IPS-18c (cell line): ENCODE measurements around the gene UBAC2.
"Not testable (repeated sequence)": the region's sequence is repeated elsewhere in the genome, so short reads cannot be mapped to it uniquely, and the experiment has no call there.

Experiments used
- H3K4me3 ChIP-seq: 2 replicates; pipeline ENCODE4 v1.7.0; 2013; ENCODE audit warnings: low read depth, mild to moderate bottlenecking, low read length, moderate library complexity; ENCODE audit not compliant: insufficient read depth
- H3K9me3 ChIP-seq: one replicate; pipeline ENCODE4 v1.6.1; 2013; ENCODE audit warnings: mild to moderate bottlenecking, low read length, moderate library complexity; ENCODE audit not compliant: control insufficient read depth, insufficient read depth

The UBAC2 gene

DNA sequence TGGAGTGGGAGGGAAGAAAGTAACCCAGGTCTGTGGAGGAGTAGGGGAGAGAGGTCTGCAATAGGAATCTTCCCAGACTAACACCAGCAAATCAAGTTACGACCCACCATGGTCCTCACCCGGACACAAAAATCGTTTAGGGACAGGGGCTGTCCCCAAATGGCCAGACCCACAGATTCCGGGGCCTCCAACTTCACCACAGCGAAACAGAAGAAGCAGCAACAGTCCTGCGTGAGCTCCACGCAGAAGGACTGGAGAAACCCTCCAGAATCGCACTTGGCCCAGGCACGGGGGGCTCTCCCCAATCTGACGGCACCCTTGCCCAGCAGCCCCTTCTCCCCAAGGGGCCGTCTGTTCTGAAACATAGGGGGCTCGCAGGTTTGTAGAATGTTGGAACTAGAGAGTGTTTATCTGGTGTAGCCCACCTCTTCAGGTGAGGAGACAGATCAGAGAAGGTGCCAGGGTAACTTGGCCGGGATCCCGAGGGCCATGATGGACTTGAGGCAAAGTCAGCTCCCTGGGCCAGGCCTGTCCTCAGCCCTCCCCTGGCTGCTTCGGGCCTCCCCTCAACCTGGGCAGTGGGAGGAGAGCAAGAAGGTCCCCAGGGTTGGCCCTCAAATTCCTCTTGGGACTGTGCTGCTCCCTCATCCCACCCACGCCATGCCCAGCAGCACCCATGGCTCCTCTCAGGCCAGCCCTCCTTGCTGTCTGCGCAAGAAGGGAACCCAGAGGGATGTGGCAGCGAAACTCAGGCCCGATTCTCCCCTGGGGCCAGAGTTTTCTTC lies 189.1 kb downstream of the UBAC2 start:
- Histone ChIP-seq H3K9me3 (no peaks in the 10 kb centered on the region), H3K4me3 (no peak overlapping the region)

DNA sequence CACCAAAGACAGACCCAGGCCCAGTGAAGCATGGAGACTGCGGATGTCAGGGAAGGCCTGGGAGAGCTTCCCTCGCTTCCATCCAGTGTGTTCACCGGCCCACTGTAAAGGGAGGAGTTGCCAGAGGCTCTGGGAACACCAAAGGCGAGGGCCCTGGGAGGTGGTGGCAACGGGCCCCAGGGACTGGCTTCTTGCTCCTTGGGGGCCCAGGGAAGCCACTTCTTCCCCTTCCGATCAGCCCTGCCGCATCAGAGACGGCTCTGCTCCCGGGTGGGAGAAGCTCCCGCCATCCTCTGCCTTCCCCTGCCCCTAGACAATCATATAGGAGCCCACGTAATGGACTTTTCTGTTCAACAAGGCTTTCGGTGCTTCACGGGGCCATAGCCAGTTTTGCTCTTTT lies 189.9 kb downstream of the UBAC2 start:
- no peak overlapping the region for H3K4me3 ChIP-seq
- H3K9me3 ChIP-seq, result no peaks in the 10 kb centered on the region

- H3K4me3 ChIP-seq, result no peak overlapping the region
These were observed 191.3 kb downstream of the UBAC2 start for GRCh38 chr13:99391781-99392469.

DNA sequence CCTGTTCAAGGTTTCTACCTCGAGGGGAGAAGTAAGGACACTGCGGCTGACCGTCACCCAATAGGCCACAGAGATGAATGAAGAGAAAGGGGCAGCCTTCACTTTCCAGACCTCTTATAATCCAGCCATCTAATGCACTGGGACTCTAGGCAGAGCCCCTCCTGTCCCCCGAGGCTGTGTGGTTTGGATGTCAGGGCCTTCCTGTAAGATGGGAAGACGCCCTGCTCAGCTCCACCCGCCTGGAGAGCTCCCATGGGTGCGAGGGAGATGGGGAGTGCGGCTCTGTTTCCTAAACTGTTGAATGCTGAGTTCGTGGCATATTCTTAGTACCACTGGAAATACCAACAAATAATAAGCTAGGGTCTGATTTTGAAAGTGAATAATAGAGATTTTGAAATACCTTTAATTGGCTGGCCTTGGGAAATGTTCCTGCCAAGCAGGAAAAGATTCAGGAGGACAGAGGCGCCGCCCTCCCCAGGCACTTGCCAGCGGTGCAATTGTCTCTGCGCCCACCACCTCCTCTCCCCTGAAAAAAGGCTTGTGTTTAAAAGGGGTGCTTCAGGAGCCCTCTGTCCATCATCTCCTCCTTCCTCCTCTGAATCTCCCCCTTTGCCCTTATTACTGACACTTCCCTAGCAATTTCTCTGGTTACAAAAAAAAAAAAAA lies 191.9 kb downstream of the UBAC2 start:
- no peaks in the 10 kb centered on the region for H3K9me3 ChIP-seq
- H3K4me3 ChIP-seq, result no peak overlapping the region

More at GRCh38 chr13:99391781-99392469, 191.3 kb downstream of the UBAC2 start:
- H3K9me3 ChIP-seq, result no peaks in the 10 kb centered on the region

DNA sequence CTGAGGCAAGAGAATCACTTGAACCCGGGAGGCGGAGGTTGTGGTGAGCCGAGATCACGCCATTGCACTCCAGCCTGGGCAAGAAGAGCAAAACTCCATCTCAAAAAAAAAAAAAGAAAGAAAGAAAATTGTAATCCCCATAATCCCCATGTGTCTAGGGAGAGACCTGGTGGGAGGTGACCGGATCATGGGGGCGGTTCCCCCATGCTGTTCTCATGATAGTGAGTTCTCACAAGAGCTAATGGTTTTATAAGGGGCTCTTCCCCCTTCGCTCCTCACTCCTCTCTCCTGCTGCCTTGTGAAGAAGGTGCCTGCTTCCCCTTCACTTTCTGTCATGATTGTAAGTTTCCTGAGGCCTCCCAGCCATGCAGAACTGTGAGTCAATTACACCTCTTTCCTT lies 192.7 kb downstream of the UBAC2 start:
- H3K4me3 ChIP-seq, result not testable (repeated sequence)

GRCh38 chr13:99393791-99394735 lies 193.4 kb downstream of the UBAC2 start:
- Histone ChIP-seq H3K9me3 (no peaks in the 10 kb centered on the region), H3K4me3 (no peak overlapping the region)

More for the DNA sequence above, 192.7 kb downstream of the UBAC2 start:
- not testable (repeated sequence) for H3K9me3 ChIP-seq

GRCh38 chr13:99395436-99395835 lies 194.8 kb downstream of the UBAC2 start:
- H3K4me3 ChIP-seq, result no peak overlapping the region
- H3K9me3 ChIP-seq, result no peaks in the 10 kb centered on the region

GRCh38 chr13:99396446-99396845 lies 195.8 kb downstream of the UBAC2 start:
- no peak overlapping the region for H3K4me3 ChIP-seq
- no peaks in the 10 kb centered on the region for H3K9me3 ChIP-seq

- no peak overlapping the region for H3K4me3 ChIP-seq
- H3K9me3 ChIP-seq, result no peaks in the 10 kb centered on the region
These were observed 197.4 kb downstream of the UBAC2 start for GRCh38 chr13:99398071-99398470.

DNA sequence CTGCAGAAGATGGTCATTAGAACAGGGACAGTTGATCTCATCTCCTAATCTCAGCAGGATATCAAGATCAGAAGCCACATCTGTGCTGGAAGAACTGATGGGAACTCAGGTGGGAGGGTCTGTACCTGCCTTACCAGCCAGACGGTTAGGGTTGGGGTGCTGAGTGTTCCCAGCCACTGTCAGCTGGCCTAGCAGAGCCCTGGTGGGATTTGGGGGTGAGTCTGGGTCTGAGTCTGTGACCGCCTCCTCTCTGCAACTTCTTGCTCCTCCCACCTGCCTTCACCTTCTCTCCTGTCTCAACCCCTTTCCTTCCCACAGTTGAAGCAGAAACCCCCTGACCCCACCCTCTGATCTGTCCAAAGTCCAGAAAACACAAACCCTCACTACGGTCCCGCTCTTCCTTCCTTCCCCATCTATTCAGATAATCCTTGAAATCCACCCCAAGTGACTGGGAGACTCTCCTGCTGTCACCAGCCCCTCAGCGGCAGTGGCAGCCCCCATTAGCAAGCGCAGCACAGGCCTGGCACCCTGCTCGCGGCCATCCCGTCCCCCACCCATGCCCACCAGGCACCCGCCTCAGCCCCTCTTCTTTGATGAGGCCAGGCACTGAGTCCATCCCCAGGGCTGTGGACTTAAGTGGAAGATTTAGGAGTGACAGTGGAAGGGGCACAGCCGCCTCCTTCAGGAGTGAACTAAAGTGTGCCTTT lies 198.4 kb downstream of the UBAC2 start:
- H3K9me3 ChIP-seq, result no peaks in the 10 kb centered on the region
- no peak overlapping the region for H3K4me3 ChIP-seq

DNA sequence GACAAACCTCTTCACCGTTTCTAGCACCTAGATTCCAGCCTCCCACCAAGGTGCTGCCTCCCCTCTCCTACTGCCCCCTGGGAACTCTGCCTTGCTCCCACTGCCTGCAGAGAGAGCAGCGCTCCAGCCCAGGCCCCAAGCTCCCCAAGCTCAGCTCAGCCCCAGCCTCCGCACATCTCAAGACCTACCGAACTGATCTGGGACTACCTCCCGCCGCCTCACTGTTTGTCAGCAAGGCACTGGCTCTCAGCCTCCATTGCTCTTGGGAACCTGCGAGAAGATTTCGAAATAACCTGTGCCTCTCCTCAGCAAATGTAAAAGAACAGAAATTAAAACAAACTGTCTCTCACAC lies 198.9 kb downstream of the UBAC2 start:
- Histone ChIP-seq H3K9me3 (no peaks in the 10 kb centered on the region), H3K4me3 (no peak overlapping the region)

DNA sequence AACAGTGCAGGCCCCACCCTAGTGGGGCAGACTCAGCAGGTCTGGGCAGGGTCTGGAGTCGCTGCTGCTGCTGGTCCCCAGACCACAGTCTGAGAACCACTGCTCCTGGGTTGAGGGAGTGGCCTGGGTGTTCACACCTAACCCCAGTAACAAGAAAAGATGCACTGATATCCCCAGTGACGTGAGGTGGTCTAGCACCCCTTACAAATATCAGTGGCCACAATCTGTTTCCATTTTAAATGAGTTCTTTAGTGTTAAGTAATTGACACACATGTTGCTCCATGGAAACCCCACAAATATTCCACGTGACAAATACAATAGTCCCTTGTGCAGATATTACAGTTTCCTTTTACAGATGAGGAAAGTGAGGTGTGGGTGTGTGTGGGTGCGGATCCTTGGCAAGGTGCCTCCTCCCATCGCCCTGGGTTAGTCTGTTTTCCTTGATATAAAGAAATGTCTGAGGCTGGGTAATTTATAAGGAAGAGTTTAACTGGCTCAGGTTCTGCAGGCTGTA lies 202.9 kb downstream of the UBAC2 start:
- Histone ChIP-seq H3K4me3 (no peak overlapping the region), H3K9me3 (no peaks in the 10 kb centered on the region)

DNA sequence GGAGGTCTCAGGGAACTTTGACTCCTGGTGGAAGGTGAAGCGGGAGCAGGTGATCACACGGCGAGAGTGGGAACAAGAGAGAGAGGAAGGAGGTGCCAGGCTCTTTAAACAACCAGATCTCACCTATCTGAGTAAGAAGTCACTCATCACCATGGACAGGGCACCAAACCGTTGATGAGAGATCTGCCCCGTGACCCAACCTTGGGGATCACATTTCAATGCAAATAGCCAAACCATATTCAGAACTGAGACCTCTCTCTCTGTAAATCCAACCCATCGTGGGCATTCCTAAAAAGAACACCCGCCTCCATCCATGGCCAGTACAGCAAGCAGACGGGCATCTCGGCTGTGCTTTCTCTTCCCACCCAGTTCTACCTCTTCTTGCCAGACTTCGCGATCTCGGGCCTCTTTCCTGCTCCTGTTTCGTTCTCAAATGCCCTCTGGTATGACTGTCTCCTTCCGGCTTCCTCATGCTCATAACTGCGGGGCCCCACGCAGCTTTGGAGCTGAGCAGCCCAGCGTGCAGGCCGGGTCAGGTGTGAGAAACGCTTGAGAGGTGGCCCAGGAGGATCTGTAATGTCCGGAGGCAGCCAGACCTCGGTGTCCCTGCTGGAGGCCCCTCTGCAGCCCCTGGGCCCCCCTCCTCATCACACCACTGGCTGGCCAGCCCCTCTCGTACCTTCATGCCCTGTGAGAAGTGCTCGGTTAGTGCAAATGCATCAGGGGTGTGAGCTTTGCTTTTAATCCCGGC lies 203.5 kb downstream of the UBAC2 start:
- Histone ChIP-seq H3K9me3 (no peaks in the 10 kb centered on the region), H3K4me3 (no peak overlapping the region)

- Histone ChIP-seq H3K9me3 (no peaks in the 10 kb centered on the region), H3K4me3 (no peak overlapping the region)
These were observed 205.3 kb downstream of the UBAC2 start for GRCh38 chr13:99405966-99406365.

GRCh38 chr13:99406799-99407201 lies 206.1 kb downstream of the UBAC2 start:
- H3K4me3 ChIP-seq, result no peak overlapping the region
- no peaks in the 10 kb centered on the region for H3K9me3 ChIP-seq
